ENCODE data around the gene IL1RAPL1. TPM values are rescaled to one million over a fixed set of nuclear protein-coding genes. Genes with fewer than 3 reads are reported as not detected.
"Not testable (repeated sequence)": the region's sequence is repeated elsewhere in the genome, so short reads cannot be mapped to it uniquely, and the experiment has no call there.

IL1RAPL1 gene
- total RNA-seq, 1 experiment from 2014 or later = not detected

DNA sequence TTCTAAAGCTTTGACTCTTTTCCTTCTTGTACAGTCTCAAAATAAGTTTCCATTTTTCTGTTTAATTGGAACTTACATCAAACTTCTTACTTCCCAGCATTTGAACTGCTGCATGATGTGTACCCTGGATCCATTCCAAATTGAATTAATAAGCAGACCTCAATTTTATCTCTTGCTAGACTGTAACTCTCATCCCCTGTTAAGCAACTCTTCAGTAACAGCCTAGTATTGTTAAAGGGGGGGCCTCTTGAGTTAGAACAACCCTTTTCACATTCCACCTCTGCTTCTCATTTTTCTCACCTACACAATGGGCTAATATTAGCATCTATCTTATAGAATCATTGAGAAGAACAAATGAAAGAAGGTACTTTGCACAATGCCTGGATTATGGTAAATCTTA, 169.4 kb downstream of the IL1RAPL1 start:
- CTCF ChIA-PET = no interaction called here
- Mint-ChIP-seq H3K4me3 (ENCODE audit: unreplicated experiment) (no peak overlapping the region), H3K9me3 (ENCODE audit: unreplicated experiment) (no peaks in the 10 kb centered on the region), H3K4me1 (ENCODE audit: insufficient read depth, unreplicated experiment) (no peaks in the 10 kb centered on the region), H3K36me3 (ENCODE audit: insufficient read depth, unreplicated experiment) (no peaks in the 10 kb centered on the region), H3K27ac (ENCODE audit: low read depth, unreplicated experiment) (no peak overlapping the region), H3K27me3 (ENCODE audit: insufficient read depth, unreplicated experiment) (no peaks in the 10 kb centered on the region)
- no peak for DNase-seq (ENCODE audit: unreplicated experiment)
- TF ChIP-seq, protein P1, sequence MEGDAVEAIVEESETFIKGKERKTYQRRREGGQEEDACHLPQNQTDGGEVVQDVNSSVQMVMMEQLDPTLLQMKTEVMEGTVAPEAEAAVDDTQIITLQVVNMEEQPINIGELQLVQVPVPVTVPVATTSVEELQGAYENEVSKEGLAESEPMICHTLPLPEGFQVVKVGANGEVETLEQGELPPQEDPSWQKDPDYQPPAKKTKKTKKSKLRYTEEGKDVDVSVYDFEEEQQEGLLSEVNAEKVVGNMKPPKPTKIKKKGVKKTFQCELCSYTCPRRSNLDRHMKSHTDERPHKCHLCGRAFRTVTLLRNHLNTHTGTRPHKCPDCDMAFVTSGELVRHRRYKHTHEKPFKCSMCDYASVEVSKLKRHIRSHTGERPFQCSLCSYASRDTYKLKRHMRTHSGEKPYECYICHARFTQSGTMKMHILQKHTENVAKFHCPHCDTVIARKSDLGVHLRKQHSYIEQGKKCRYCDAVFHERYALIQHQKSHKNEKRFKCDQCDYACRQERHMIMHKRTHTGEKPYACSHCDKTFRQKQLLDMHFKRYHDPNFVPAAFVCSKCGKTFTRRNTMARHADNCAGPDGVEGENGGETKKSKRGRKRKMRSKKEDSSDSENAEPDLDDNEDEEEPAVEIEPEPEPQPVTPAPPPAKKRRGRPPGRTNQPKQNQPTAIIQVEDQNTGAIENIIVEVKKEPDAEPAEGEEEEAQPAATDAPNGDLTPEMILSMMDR (IDR thresholded peaks at IDR 0.05; ENCODE audit: unreplicated experiment) = no peak
- intact Hi-C loops (cut with micrococcal nuclease) = no loop called here
- no TSS peak for BruUV-seq (replicated peaks)
- POLR2A ChIA-PET = no interaction called here

- POLR2A ChIA-PET = no interaction called here
- Mint-ChIP-seq H3K36me3 (ENCODE audit: insufficient read depth, unreplicated experiment) (no peaks in the 10 kb centered on the region), H3K27ac (ENCODE audit: low read depth, unreplicated experiment) (no peak overlapping the region), H3K4me1 (ENCODE audit: insufficient read depth, unreplicated experiment) (no peaks in the 10 kb centered on the region), H3K4me3 (ENCODE audit: unreplicated experiment) (no peak overlapping the region), H3K27me3 (ENCODE audit: insufficient read depth, unreplicated experiment) (no peaks in the 10 kb centered on the region), H3K9me3 (ENCODE audit: unreplicated experiment) (no peaks in the 10 kb centered on the region)
- intact Hi-C loops (cut with micrococcal nuclease) = no loop called here
- DNase-seq (ENCODE audit: unreplicated experiment) = no peak
- no TSS peak for BruUV-seq (replicated peaks)
- TF ChIP-seq, protein P1 (IDR thresholded peaks at IDR 0.05; ENCODE audit: unreplicated experiment) = no peak
- CTCF ChIA-PET = interaction anchor here (0.9 kb wide), 1 partner anchor 17 kb away, joined by 3 read pairs; no protein-coding TSS in a partner anchor
These were observed 170.0 kb downstream of the IL1RAPL1 start for GRCh38 chrX:28757290-28757689.

DNA sequence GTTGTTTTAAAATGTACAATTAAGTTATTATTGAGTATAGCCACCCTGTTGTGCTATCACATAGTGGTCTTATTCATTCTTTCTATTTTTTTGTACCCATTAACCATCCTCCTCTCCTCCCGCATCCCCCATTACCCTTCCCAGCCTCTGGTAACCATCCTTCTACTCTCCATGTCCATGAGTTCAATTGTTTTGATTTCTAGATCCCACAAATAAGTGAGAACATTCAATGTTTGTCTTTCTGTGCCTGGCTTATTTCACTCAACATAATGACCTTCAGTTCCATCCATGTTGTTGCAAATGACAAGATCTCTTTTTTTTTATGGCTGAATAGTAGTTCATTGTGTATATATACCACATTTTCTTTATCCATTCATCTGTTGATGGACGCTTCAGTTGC, 179.3 kb downstream of the IL1RAPL1 start:
- intact Hi-C loops (cut with micrococcal nuclease); H3K4me1 Mint-ChIP-seq (ENCODE audit: insufficient read depth, unreplicated experiment); DNase-seq (ENCODE audit: unreplicated experiment); POLR2A ChIA-PET; H3K27me3 Mint-ChIP-seq (ENCODE audit: insufficient read depth, unreplicated experiment); H3K4me3 Mint-ChIP-seq (ENCODE audit: unreplicated experiment); H3K27ac Mint-ChIP-seq (ENCODE audit: low read depth, unreplicated experiment); H3K9me3 Mint-ChIP-seq (ENCODE audit: unreplicated experiment); BruUV-seq (replicated peaks); H3K36me3 Mint-ChIP-seq (ENCODE audit: insufficient read depth, unreplicated experiment): not testable (repeated sequence)
- CTCF ChIA-PET = interaction anchor here (0.7 kb wide), 1 partner anchor 71 kb away, joined by 3 read pairs; no protein-coding TSS in a partner anchor

DNA sequence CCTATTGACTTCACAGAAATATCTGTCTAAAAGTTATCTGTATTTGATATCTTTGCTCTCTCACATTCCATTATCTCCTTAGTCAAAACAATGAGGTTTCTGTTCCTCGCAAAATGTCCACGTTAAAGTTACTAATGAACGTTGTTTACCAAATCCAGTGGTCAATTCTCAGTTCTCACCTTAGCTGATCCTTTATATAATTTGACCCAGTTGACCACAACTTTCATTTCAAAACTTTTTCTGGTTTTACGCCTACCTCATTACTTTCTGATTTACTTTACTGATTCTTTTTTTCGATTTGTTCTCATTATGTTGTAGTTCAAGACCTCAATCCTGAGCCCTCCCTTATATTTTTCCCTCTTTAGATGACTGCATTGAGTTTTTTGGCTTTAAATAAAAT, 186.6 kb downstream of the IL1RAPL1 start:
- no TSS peak for BruUV-seq (replicated peaks)
- CTCF ChIA-PET = interaction anchor here (0.6 kb wide), 1 partner anchor 72 kb away, joined by 3 read pairs; no protein-coding TSS in a partner anchor
- intact Hi-C loops (cut with micrococcal nuclease) = no loop called here
- TF ChIP-seq, protein P1 (IDR thresholded peaks at IDR 0.05; ENCODE audit: unreplicated experiment) = no peak
- POLR2A ChIA-PET = no interaction called here
- DNase-seq (ENCODE audit: unreplicated experiment) = no peak
- Mint-ChIP-seq H3K36me3 (ENCODE audit: insufficient read depth, unreplicated experiment) (no peaks in the 10 kb centered on the region), H3K9me3 (ENCODE audit: unreplicated experiment) (no peaks in the 10 kb centered on the region), H3K4me3 (ENCODE audit: unreplicated experiment) (no peak overlapping the region), H3K27ac (ENCODE audit: low read depth, unreplicated experiment) (no peak overlapping the region), H3K4me1 (ENCODE audit: insufficient read depth, unreplicated experiment) (no peaks in the 10 kb centered on the region), H3K27me3 (ENCODE audit: insufficient read depth, unreplicated experiment) (no peaks in the 10 kb centered on the region)

- peaks cover 4% of the 10 kb centered on the region for H3K4me1 Mint-ChIP-seq (ENCODE audit: insufficient read depth, unreplicated experiment)
- peaks cover 8% of the 10 kb centered on the region for H3K9me3 Mint-ChIP-seq (ENCODE audit: unreplicated experiment)
- CTCF ChIA-PET = interaction anchor here (0.7 kb wide), 1 partner anchor 200 kb away, joined by 3 read pairs; no protein-coding TSS in a partner anchor
- no TSS peak for BruUV-seq (replicated peaks)
- H3K27me3 Mint-ChIP-seq (ENCODE audit: insufficient read depth, unreplicated experiment) = peaks cover 14% of the 10 kb centered on the region
- H3K4me3 Mint-ChIP-seq (ENCODE audit: unreplicated experiment) = no peak overlapping the region
- TF ChIP-seq, protein P1 (IDR thresholded peaks at IDR 0.05; ENCODE audit: unreplicated experiment) = no peak
- intact Hi-C loops (cut with micrococcal nuclease) = no loop called here
- peak; percentile 75 for DNase-seq (ENCODE audit: unreplicated experiment)
- POLR2A ChIA-PET = no interaction called here
- peaks cover 6% of the 10 kb centered on the region for H3K36me3 Mint-ChIP-seq (ENCODE audit: insufficient read depth, unreplicated experiment)
- H3K27ac Mint-ChIP-seq (ENCODE audit: low read depth, unreplicated experiment) = no peak overlapping the region
These were observed 200.0 kb downstream of the IL1RAPL1 start for GRCh38 chrX:28787206-28787605.

- BruUV-seq (replicated peaks); H3K27ac Mint-ChIP-seq (ENCODE audit: low read depth, unreplicated experiment); H3K27me3 Mint-ChIP-seq (ENCODE audit: insufficient read depth, unreplicated experiment); H3K36me3 Mint-ChIP-seq (ENCODE audit: insufficient read depth, unreplicated experiment); H3K9me3 Mint-ChIP-seq (ENCODE audit: unreplicated experiment); H3K4me1 Mint-ChIP-seq (ENCODE audit: insufficient read depth, unreplicated experiment); H3K4me3 Mint-ChIP-seq (ENCODE audit: unreplicated experiment); DNase-seq (ENCODE audit: unreplicated experiment): not testable (repeated sequence)
- ChIA-PET CTCF (interaction anchor here (1.1 kb wide), 1 partner anchor 23 kb away, joined by 3 read pairs; no protein-coding TSS in a partner anchor), POLR2A (interaction anchor here (0.6 kb wide), 1 partner anchor 862 kb away, joined by 3 read pairs; no protein-coding TSS in a partner anchor)
- intact Hi-C loops (cut with micrococcal nuclease) = loop anchor here (5.0 kb wide), 1 partner anchor 883 kb away; no protein-coding TSS in a partner anchor
These were observed 213.4 kb downstream of the IL1RAPL1 start for GRCh38 chrX:28800671-28801070.

Measured in MCF 10A (cell line).